GM12878 (cell line): ENCODE data around the gene ATL2. TPM values are rescaled to one million over a fixed set of nuclear protein-coding genes. Genes with fewer than 3 reads are reported as not detected.

Experiments used
- ATF2 ChIP-seq: IDR thresholded peaks from 2 replicates; pipeline ENCODE4 v1.6.1; 2012; ENCODE audit warnings: low read length, inconsistent platforms
- BCL11A ChIP-seq: IDR thresholded peaks from 2 replicates; pipeline ENCODE4 v1.6.1; 2011; ENCODE audit warnings: low read depth, low read length
- BHLHE40 ChIP-seq, 2 experiments: fragments of 450-650 bp in 1 of 2; IDR thresholded peaks; 2 replicates each; pipeline ENCODE4 v1.6.1; 2011 to 2017; ENCODE audit warnings: low read depth in 2 of 2, borderline replicate concordance in 1 of 2, improper control_type of control experiment in 1 of 2, low read length in 1 of 2, mild to moderate bottlenecking in 1 of 2
- BRCA1 ChIP-seq: IDR thresholded peaks from 2 replicates; pipeline ENCODE4 v1.6.1; 2011; ENCODE audit warnings: low read depth, low read length, improper control_type of control experiment
- CHD1 ChIP-seq: IDR thresholded peaks from 2 replicates; pipeline ENCODE4 v1.6.1; 2012; ENCODE audit warnings: low read depth, low read length, improper control_type of control experiment
- CREB1 ChIP-seq: IDR thresholded peaks from 2 replicates; pipeline ENCODE4 v1.6.1; 2012; ENCODE audit warnings: low read depth, mild to moderate bottlenecking, inconsistent platforms
- CTCF ChIP-seq, 3 experiments: IDR thresholded peaks in 2 of 3; conservative IDR thresholded peaks in 1 of 3; 2 replicates each; pipeline ENCODE4 v1.5.1; 2011; ENCODE audit warnings: low read depth in 3 of 3, low read length in 3 of 3, mild to moderate bottlenecking in 3 of 3, control low read depth in 2 of 3, moderate library complexity in 2 of 3, inconsistent platforms in 1 of 3, mixed read lengths in 1 of 3; ENCODE audit not compliant: control insufficient read depth in 2 of 3, insufficient read depth in 1 of 3; ENCODE audit errors: extremely low read depth in 1 of 3
- JUNB ChIP-seq: IDR thresholded peaks from 2 replicates; pipeline ENCODE4 v1.6.1; 2016; ENCODE audit warnings: antibody characterized with exemption, mild to moderate bottlenecking
- MEF2A ChIP-seq: IDR thresholded peaks from 2 replicates; pipeline ENCODE4 v1.6.1; 2011; ENCODE audit warnings: low read depth, mild to moderate bottlenecking, low read length, moderate library complexity; ENCODE audit not compliant: insufficient read depth
- PAX8 ChIP-seq: fragments of 450-650 bp; IDR thresholded peaks from 2 replicates; pipeline ENCODE4 v1.6.1; 2017; ENCODE audit warnings: mild to moderate bottlenecking, moderate library complexity
- POLR2A ChIP-seq: IDR thresholded peaks from 2 replicates; pipeline ENCODE4 v1.6.1; 2011; ENCODE audit warnings: low read depth, mild to moderate bottlenecking, low read length
- SMARCA5 ChIP-seq: fragments of 450-650 bp; IDR thresholded peaks from 2 replicates; pipeline ENCODE4 v1.6.1; 2017; ENCODE audit warnings: mild to moderate bottlenecking
- SPI1 ChIP-seq: IDR thresholded peaks from 2 replicates; pipeline ENCODE4 v1.6.1; 2011; ENCODE audit warnings: low read depth, mild to moderate bottlenecking, low read length, moderate library complexity, borderline replicate concordance; ENCODE audit not compliant: insufficient read depth
- SRF ChIP-seq, 2 experiments: IDR thresholded peaks; 2 replicates each; pipeline ENCODE4 v1.6.1; 2011; ENCODE audit warnings: low read depth in 2 of 2, low read length in 2 of 2, mild to moderate bottlenecking in 1 of 2, moderate library complexity in 1 of 2
- WRNIP1 ChIP-seq: IDR thresholded peaks from 2 replicates; pipeline ENCODE4 v1.6.1; 2011; ENCODE audit warnings: low read depth, low read length, improper control_type of control experiment, borderline replicate concordance
- polyA plus RNA-seq, 11 experiments: library from polyadenylated mRNA; depleted of rRNA in 4 of 11; unstranded in 6 of 11; stranded (reverse) in 5 of 11; fragments of >200 nt; fragmentation: Nextera tagmentation in 4 of 11; fragmentation: Illumina TruSeq in 1 of 11; extraction: Ambion mirVana in 4 of 11; extraction: Trizol in 1 of 11; gene quantifications; 1 replicate in 1 of 11; 2 replicates in 10 of 11; pipeline versions ENCODE4 v1.2.1 to v1.2.3, GENCODE V29; 2011 to 2016; ENCODE audit warnings: inconsistent platforms in 2 of 11, missing spikeins in 2 of 11, low read depth in 1 of 11
- total RNA-seq, 4 experiments: library from RNA; depleted of rRNA in 3 of 4; stranded (reverse); fragments of >200 nt in 3 of 4; fragmentation: Illumina TruSeq in 1 of 4; extraction: Trizol in 1 of 4; gene quantifications; 2 replicates each; pipeline versions ENCODE4 v1.2.1 to v1.2.3, GENCODE V29; 2013 to 2021
- TF ChIP-seq, protein P1 (sequence below): fragments of 450-650 bp; IDR thresholded peaks from 2 replicates; pipeline ENCODE4 v1.6.1; 2017; ENCODE audit warnings: borderline replicate concordance
- TF ChIP-seq, protein P2 (sequence below): IDR thresholded peaks from 2 replicates; pipeline ENCODE4 v1.6.1; 2012; ENCODE audit warnings: improper control_type of control experiment, low read depth, low read length; ENCODE audit not compliant: insufficient replicate concordance
- TF ChIP-seq, protein P3 (sequence below): fragments of 150-350 bp; IDR thresholded peaks from 2 replicates; pipeline ENCODE4 v1.6.1; 2014; ENCODE audit warnings: mild to moderate bottlenecking, low read depth, low read length

The ATL2 gene
- total and polyA plus RNA-seq, 10 of the 15 experiments (the other 5 are each of a cell fraction or from before 2014, with no cell fraction given) = 8.6 to 51.5 (median 41.8) TPM

DNA sequence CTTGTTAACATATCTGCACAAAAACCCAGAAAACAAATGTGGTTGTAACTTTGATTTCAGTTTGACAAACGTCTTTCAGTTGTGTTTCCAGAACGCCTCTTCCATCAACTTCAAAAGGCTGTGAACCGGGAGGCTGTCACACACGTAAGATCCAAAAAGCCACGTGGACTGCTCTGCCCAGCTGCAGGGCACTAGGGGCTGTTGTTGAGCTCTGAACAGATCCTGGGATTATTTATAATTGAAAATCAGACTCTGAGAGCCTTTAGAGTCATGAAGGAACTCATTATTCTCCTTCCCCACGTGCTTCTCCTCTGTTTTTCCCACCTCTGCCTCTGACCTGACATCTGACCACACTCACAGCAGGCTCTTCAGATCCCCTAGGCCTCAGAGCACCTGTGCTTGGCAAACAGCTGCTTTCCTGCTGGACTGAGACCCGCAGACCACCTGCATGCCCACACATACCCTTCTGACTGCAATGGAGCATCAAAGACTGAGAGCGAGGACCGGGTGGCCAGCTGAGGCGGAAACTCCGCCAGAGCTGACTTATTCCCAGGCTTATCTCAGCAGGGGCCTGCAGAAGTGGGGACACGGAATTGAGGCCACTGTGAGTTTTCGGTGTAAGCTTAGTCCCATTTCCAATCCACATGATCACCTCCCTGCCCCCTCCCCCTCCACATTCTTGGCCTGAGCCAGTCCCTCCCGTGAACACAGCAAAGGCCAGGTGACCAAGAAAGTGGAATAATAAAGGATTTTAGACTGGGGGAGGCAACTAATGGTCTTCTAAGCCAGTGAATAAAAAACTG, 114.8 kb downstream of the ATL2 start (continued):
- TF ChIP-seq SMARCA5 (no peak), BRCA1 (no peak), CTCF (IDR thresholded peaks at IDR 0.05 in 2 of 3, conservative IDR thresholded peaks at IDR 0.05 in 1 of 3; ENCODE audit: control insufficient read depth in 2 of 3, extremely low read depth in 1 of 3, insufficient read depth in 1 of 3, low read depth in 3 of 3, low read length in 3 of 3) (no peak), MEF2A (peak; percentile 41; the same call in 1 of the 2 replicates), JUNB (peak; percentile 72), ATF2 (peak; percentile 77), CHD1 (no peak), BCL11A (peak; percentile 81), PAX8 (no peak), POLR2A (no peak), CREB1 (peak; percentile 49; the same call in 1 of the 2 replicates), BHLHE40 (IDR thresholded peaks at IDR 0.05; ENCODE audit: borderline replicate concordance in 1 of 2, low read depth in 2 of 2, low read length in 1 of 2) (peak; percentile 17 to 33; a peak in 1 of 4 replicates), SRF (IDR thresholded peaks at IDR 0.05; ENCODE audit: low read depth in 2 of 2, low read length in 2 of 2) (0 out of 4 replicates have a peak, but pooled peaks of 1 of the 2 experiments have one; percentile 4), SPI1 (no peak), WRNIP1 (no peak)
- TF ChIP-seq, protein P1, sequence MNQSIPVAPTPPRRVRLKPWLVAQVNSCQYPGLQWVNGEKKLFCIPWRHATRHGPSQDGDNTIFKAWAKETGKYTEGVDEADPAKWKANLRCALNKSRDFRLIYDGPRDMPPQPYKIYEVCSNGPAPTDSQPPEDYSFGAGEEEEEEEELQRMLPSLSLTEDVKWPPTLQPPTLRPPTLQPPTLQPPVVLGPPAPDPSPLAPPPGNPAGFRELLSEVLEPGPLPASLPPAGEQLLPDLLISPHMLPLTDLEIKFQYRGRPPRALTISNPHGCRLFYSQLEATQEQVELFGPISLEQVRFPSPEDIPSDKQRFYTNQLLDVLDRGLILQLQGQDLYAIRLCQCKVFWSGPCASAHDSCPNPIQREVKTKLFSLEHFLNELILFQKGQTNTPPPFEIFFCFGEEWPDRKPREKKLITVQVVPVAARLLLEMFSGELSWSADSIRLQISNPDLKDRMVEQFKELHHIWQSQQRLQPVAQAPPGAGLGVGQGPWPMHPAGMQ = no peak
- TF ChIP-seq, protein P2, sequence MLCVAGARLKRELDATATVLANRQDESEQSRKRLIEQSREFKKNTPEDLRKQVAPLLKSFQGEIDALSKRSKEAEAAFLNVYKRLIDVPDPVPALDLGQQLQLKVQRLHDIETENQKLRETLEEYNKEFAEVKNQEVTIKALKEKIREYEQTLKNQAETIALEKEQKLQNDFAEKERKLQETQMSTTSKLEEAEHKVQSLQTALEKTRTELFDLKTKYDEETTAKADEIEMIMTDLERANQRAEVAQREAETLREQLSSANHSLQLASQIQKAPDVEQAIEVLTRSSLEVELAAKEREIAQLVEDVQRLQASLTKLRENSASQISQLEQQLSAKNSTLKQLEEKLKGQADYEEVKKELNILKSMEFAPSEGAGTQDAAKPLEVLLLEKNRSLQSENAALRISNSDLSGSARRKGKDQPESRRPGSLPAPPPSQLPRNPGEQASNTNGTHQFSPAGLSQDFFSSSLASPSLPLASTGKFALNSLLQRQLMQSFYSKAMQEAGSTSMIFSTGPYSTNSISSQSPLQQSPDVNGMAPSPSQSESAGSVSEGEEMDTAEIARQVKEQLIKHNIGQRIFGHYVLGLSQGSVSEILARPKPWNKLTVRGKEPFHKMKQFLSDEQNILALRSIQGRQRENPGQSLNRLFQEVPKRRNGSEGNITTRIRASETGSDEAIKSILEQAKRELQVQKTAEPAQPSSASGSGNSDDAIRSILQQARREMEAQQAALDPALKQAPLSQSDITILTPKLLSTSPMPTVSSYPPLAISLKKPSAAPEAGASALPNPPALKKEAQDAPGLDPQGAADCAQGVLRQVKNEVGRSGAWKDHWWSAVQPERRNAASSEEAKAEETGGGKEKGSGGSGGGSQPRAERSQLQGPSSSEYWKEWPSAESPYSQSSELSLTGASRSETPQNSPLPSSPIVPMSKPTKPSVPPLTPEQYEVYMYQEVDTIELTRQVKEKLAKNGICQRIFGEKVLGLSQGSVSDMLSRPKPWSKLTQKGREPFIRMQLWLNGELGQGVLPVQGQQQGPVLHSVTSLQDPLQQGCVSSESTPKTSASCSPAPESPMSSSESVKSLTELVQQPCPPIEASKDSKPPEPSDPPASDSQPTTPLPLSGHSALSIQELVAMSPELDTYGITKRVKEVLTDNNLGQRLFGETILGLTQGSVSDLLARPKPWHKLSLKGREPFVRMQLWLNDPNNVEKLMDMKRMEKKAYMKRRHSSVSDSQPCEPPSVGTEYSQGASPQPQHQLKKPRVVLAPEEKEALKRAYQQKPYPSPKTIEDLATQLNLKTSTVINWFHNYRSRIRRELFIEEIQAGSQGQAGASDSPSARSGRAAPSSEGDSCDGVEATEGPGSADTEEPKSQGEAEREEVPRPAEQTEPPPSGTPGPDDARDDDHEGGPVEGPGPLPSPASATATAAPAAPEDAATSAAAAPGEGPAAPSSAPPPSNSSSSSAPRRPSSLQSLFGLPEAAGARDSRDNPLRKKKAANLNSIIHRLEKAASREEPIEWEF = no peak
- TF ChIP-seq, protein P3, sequence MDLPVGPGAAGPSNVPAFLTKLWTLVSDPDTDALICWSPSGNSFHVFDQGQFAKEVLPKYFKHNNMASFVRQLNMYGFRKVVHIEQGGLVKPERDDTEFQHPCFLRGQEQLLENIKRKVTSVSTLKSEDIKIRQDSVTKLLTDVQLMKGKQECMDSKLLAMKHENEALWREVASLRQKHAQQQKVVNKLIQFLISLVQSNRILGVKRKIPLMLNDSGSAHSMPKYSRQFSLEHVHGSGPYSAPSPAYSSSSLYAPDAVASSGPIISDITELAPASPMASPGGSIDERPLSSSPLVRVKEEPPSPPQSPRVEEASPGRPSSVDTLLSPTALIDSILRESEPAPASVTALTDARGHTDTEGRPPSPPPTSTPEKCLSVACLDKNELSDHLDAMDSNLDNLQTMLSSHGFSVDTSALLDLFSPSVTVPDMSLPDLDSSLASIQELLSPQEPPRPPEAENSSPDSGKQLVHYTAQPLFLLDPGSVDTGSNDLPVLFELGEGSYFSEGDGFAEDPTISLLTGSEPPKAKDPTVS = no peak
